Dermis microvascular lymphatic vessel endothelial cell (primary cell): ENCODE data around the gene ERCC4. TPM values are rescaled to one million over a fixed set of nuclear protein-coding genes. Genes with fewer than 3 reads are reported as not detected.

ENCODE experiments used
- DNase-seq, 2 donors: peaks; one replicate each; pipeline versions ENCODE4 v3.0.0 to v3.0.0-alpha.2; 2010; ENCODE audit warnings: low read depth in 2 of 2
- total RNA-seq: library from RNA; depleted of rRNA; stranded (reverse); fragments of >200 nt; gene quantifications from 2 replicates; pipeline ENCODE4 v1.2.1, GENCODE V29; 2014

Gene ERCC4
- total RNA-seq, 1 donor from 2014 or later = 5.6 TPM

DNA sequence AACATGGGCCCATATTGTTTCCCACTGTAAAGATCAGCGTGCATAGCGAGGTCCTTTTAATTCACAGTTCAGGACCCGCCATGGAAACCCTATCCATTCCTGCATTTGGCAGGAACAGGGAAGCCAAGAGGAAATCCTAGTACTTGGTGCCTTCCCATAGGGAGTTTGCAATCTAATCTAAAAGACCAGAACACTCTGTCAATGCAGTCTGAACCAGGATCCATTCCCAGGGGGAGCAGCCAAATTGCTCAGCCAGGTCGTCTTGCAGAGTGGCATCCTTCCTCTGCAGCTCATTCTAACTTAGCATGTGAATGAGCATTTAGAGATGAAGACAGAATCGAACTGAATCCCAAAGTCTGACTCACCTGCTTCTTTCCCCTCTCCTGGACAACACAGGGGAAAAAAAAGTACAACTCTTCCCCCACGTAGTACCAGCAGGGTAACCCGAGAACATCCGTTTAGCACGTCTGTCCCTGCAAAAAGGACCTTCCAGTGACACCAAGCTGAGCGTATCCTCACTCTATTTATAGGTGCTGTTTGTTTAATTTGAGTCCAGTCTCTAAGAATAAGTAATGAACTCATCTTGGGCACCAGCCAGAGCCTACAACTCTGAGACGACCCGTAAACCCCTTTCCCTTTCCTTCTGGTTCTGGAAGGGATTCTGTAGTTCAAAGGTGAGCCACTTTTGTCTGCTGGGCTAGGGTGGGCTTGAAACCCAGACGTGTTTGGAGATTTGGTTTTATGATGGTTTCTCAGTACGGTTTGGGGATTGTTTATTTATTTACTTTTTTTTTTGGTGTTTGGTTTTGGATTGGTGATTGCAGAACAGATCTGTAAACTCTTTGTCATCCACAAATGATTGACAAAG is 74.5 kb downstream of the ERCC4 start:
- DNase-seq = no peak

DNA sequence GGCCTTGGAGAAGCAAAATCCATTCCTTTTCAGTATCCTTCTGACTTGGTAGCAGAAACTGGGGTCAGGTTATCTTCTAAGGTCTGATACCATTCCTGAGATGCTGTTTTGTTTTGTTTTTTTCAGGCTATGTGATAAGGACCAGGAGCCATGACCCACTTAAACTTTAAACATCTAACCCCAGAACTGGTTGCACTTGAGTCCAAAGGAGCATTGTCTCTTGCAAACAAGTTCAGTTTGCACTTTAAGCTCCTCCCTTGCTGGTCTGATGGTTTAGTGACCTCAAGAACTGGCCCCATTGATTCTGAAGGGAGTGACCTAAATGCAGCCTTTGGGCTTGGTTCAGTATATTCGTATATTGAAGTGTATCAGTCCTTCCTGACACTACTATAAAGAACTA is 75.2 kb downstream of the ERCC4 start:
- DNase-seq = no peak

DNA sequence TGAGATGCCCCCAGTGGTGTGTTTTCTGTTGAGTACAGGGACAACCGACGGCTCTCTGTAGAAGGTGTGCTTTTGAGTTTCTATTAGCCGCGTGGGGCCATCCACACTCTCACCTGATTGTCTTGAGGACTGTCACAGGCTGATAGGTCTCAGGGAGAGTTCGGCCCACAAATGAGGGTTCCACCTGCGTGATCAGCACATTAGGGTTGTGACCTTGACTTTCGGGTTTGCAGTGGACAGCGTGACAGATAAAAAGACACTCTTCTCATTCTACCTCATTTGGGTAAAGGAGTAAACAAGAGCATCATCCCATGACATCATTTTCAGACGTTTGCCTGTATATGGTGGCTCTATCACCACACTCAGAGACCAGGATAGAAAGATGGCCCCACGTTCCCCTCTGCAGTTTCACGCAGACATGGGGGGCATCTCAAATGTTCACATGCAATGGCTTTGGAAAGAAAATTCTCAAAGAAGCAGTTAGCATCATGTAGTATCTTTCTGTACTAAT is 76.9 kb downstream of the ERCC4 start:
- DNase-seq = no peak

DNA sequence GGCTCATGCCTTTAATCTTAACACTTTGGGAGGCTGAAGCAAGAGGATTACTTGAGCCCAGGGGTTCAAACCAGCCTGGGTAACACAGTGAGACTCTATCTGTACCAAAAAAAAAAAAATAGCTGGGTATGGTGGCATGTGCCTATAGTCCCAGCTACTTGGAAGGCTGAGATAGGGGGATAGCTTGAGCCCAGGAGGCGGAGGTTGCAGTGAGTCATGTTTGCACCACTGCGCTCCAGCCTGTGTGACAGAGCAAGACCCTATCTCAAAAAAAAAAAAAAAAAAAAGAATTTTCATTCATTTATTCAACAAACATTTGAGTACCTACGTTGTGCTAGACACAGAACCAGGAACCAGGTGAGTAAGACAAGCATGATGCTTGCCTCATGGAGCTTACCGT is 77.6 kb downstream of the ERCC4 start:
- no peak for DNase-seq

DNA sequence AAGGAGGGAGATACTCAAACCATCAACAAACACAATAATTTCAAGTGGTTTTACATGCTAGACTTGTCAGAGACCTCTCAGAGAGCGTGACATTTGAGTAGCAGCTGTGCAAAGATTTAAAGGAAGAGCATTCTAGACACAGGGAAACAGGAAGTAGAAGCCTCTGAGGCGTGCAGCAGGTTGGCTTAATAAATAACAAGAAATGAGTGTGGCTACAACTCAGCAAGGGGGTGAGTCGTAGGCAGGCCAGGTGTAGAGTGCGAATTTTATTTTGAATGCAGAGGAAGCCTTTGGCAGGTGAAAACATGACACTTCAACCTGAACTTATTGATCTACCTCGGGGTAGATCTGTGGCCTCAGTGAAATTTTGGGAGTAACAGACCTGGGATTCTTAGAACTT is 78.0 kb downstream of the ERCC4 start:
- DNase-seq = peak in 1 of 2 donors; percentile 39

DNA sequence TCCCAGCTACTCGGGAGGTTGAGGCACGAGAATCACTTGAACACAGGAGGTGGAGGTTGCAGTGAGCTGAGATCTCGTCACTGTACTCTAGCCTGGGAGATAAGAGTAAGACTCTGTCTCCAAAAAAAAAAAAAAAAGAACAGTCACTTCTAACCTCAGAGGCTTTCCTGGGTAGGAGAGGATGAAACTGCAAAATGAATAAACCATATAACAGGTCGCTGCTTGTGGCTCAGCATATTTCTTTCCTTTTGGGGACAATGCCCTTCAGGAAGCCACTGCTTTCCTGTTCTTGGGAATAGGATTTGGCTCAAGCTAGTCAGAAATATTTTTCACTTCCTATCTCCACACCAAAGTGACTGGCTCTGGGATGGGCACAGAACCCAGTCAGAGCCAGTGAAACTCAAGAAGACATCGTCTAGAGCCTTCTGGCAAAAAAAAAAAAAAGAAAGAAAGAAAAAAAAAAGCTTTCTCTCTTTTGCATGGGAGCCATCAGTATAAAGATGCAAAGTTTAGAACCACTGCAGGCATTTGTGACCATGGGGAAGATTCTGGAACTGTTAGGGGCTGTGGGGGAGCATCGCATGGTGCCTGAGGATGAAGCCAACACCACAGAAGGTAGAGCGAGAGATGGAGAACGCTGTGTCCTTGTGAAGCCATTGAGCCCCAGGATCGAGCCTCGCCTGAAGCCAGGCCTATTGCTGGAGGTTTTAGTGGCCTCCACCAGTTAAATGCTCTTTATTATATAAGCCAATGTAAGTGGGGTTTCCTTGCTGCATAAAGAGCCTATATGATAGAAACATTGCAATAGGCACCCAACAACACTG is 79.3 kb downstream of the ERCC4 start:
- DNase-seq = peak in 1 of 2 donors; percentile 31

DNA sequence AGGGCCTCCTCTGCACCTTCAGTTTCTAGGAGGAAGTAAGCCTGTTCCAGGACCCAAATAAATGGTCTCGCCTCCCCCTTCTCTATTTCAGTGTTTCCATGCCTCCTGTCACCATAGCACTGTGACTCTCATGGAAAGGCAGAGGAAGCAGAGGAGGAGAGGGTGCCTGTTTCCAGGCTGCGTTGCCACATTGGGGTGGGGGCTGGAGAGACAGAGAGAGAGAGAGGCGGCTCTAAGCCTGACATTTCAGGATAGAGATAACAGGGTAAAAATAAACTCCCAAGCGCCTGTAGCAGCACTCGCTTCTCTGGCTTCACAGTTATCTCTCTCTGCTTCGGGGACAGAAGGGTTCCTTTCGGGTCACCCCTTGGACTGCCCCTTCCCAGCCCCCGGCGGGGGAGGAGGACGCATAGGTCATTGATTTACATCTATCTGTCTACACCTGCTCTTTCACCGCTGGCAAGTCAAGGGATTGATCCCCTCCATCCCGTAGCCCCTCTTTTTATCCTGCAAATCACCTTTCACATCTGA is 80.0 kb downstream of the ERCC4 start:
- DNase-seq = no peak

DNA sequence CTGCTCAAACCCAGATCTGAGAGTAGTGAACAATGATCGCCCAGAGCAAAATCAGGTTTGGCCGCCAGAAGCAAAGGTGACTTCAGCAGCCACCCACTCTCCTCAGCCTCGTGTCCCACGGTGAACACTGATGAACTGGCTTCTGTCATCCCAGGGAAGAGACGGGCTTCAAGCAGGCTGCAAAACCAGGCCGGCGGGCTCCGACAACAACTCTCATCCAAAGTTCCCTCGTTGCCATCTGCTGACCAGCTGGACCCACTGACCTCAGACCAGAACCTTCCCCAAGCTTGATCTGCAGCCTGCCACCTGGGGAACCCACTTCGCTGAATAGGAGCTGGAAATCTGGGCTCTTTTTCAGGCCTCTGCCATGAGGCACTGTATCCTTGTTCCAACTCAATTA is 81.6 kb downstream of the ERCC4 start:
- DNase-seq = no peak

Other genes starting within 250 kb of the ERCC4 start
- gene MRTFB, start 151.2 kb downstream of the ERCC4 start, total RNA-seq = 3.3 and 7.1 TPM in 2 replicates